Left forelimb (tissue), 1 donor: ENCODE data around the gene CYP26B1.

Experiments used
- DNase-seq: peaks from one replicate; pipeline ENCODE4 v3.0.0-alpha.2; 2018; ENCODE audit warnings: low spot score

The CYP26B1 gene

DNA sequence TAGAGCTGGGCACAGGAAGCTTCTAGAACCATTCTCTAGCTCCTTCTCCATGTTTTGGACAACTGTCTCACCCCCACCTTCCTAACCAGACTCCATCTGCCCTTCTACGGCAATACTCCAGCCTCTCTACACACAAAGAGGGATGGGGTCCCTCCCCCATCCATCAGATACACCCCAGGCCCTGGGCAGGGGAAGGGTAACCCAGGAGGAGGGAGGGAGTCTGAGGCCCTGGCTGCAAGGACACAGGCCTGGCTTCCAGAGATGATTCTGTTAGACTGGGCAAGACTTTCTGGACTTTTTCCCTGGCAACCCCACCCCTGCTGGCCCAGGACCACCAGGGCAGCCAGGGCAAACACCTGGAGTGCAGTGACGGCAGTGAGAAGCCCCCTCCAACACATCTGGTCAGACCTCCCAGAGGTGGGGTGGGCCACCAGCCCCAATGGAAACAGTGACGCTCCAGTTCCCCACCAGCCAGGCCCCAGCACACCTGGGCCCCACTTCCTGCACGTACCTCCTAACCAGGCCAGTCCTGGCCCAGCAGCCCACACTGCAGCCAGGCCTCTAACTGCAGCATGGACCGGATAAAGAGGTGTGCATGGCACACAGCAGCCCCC is 6.5 kb downstream of the CYP26B1 start:
- no peak for DNase-seq

DNA sequence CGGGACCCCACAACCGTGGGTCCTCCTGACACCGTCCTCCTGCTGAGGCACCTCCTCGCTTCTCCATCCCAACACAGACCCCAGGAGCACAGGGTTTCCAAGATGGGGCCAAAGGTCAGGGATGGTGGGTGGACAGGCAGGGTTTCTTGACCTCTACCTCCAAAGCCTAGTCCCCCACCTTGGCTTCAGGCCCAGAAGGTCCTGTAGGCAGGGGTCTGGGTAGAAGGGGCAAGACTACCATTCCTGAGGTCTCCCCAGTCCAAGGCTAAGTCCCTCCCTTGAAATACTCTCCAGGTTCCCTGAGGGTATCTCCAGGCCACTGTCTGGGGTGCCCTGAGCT is 7.1 kb downstream of the CYP26B1 start:
- DNase-seq, result no peak

DNA sequence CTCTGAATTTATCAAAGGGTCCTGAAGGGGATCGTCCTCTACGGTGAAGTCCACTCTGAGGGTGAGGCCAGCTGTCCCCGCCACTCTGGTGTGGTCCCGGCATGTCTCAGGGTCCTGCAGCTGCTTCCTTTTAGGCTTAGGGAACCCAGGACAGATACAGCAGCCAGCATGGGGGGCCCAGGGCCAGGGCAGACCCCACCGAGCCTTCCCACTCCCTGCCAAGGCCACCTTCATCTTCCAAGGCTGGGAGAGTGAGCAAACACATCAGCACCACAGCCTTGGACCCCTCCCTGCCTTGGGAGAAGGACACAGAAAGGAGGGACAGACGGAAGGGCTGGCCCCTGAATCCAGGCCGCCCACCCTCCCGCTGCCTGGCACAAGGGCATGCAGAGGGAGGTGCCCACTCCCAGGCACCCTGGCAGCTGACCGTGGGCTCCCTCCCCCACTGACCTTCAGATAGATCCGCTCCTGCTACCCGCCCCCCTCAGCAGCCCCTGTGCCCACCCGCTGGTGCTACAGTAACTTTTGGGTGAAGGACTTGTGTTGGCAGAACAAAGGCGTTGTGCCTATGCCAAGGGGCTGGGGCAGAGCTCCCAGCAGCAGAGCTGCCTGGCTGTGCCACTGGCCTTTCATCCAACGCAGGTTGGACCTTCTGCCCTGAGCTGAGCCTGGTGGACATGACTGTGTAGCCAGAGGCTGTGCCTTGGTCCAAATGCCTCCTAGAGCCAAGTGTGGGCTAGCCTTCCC is 7.6 kb downstream of the CYP26B1 start:
- no peak for DNase-seq

DNA sequence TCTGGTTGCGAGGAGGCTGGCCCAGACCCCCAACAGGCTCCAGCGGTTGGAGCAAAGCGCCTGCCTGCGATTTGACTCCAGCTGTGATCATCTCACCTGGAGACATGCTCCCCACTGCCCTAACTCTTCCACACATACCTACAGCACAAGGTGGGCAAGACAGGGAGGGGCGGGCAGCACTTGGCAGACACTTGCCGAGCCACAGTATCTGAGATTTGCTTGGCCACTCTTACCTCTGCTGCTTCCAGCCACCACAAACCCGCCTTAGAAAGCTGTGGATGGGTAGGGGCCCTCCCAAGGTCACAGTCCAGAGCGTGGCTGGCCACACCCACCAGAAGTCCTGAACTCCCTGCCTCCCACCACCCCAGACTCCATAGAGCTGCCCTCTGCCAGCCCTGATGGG is 8.2 kb downstream of the CYP26B1 start:
- DNase-seq, result peak; percentile 63

DNA sequence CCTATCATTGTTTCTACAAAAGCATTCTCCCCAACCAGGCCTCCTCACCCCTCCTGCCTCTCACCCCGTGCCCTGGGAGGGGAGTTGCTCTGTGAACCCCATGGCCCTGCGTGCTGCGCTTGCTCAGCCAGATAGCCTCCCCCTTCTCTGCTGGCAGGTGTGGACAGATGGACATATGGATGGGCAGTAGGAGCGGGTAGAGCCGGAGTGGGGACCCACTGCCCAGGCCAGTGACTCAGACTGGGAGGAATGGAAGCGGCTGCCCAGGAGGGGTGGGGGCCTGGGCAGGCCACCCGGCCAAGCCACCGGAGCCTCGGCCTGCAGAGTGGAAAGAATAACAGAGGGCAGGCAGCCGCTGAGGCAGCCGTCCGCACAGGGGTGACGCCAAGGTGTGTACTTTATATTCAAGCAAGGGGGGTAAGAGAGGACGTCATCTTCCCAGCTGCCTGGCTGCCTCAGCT is 8.7 kb downstream of the CYP26B1 start:
- DNase-seq, result peak; percentile 66

DNA sequence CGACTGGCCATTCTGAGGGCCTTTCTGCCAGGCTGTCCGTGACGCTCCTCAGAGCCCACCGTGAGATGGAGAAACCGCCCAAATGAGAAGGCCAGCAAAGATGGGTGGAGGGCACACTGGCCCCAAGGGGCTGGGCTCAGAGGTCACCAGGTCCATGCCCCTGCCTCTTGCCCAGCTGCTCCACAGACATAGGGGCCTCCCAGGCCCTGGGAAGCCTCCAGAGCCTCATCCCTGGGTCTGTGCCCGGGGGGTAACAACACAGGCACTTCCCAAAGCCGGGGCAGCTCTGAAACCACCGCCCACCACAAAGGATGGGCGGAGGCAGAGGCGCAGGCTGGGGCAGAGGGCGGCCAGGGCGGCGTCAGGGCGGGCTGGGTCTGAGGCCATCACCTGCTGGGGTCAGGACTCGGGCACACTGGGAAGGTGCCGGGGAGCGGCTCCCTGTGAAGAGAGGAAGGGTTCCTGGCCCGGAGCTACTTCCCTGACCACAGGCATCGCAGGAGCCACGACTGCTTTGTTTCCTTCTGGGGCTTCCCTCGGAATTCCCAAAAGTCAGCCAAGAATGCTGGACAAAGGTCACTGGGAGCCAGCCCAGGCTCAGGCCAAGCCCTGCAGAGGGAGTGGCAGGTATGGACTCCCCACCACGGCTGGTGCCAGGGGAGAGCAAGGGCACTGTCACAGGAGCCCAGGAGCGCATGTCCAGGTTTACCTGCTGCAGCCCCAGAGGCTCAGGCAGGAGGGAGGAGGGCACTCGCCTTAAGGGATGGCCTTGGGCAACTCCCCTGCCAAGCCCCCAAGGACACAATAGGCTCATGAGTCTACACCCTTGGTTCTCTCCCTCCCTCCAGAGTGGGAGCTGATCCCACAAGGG is 9.4 kb downstream of the CYP26B1 start:
- DNase-seq, result no peak

DNA sequence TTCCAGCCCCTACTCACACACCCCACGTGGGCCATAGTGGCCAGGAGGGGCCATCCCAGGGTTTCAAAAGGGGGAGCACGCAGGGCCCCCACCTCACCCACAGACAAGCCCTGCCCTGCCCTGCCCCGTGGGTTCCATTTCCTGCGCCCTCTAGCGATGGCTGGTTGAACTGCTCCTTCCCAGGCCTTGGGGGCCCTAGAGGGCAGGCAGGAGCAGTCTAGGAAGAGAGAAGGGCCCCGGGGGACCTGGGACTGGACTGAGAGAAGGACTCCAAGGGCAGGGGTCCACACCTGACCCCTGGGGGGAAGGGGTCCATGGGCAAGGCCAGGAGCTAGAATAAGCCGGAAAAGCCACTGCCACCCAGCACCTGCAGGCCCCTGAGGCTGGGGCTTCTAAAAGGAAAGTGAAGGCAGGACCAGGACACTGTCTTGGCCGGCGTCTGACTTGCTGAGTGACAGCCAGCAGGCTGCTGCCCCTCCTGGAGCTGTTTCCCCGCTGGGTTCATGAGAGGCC is 10.1 kb downstream of the CYP26B1 start:
- DNase-seq, result peak; percentile 69

DNA sequence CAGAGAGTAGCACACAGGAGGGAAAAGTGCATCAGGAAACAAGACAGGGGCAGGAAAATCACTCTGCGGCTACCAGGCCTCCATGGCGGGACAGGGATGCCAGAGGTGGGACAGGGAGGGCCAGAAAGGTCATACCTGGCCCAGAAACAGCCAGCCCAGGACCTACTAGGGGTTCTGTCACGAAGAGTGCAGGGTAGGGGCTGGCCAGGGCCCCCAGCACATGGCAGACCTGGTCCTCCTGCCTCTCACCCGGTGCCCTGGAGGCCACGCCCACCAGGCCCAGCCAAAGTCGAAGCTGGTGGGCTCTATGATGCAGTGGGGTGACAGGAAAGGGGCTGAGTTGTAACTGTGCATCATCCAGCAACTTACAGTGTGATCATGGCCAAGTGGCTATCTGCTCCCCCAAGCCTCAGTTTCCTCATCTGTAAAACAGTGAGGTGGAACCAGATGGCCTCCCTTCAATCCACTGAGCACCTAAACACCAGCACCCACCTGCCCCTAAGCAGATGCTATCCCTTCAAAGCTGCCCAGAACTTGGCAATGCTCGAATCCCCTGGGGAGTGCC is 10.6 kb downstream of the CYP26B1 start:
- DNase-seq, result no peak

DNA sequence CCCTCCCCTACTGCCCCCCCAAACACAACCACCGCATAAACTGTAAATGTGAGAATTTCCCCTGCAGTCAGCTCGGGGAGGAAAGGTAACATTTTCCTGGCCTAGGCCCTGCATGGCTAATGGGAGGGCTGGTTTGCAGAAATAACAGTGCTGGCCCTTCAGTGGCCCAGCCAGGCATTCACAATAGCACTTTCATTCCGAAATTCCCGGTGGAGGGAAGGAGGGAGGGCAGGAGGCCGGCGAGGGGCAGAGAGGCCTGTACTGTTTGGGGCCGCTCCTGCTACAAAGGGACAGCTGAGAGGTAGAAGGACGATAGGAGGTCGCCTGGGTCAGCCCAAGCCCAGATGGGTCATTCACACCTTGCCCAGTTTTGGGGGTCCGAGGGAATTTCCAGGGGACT is 11.3 kb downstream of the CYP26B1 start:
- no peak for DNase-seq

DNA sequence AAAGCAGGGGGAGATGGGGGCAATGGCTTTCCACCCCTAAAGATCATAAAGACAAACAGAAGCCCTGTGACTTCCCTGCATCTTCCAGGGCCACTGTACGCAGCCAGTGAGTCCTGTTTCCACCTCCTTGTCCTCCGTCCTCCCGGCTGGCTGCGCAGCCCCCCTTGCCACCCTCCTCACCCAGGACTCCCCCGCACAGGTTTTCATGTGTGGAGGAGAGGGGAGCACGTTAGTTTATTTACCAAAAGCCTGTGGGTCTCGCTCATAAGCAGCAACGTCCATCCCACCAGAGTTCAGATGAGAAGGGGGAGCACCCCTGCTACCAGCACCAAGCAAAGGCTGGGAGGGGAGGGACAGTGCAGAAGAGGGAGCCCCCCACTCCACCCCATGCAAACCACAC is 11.7 kb downstream of the CYP26B1 start:
- no peak for DNase-seq

DNA sequence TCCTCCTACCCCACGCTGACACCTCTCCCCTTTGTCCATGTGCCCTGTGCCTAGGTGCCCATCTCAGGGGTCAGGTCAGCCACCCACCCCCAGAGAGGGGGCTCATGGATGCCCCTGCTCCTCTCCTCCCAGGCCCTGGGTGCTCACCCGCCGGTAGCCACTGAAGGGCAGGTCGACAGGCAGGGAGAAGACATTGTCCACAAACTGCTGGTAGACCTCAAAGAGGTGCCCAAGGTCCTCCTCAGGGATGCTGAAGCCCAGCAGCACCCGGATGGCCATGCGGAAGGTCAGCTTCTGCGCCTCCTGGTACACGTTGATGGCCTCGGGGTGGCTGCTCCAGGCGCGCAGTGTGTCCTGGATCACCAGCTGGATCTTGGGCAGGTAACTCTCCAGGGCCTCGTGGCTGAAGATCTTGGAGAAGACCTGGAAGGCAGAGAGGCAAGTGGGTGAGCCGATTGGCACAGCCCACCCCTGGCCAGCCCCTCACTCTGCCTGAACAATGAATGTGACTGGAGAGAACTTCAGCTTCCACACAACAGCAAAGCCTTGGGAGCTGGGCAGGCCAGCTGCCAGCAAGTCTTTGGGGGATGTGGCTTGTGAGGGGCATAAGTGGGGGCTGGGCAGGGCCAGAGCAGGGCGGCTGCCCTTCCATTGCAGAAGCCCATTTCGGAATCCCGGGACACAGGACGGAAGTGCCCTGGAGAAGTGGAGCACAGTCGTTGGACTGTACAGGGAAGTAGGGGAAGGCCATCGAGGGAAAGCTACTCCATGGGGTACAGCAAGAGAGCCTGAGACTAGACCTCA is 12.5 kb downstream of the CYP26B1 start:
- no peak for DNase-seq

DNA sequence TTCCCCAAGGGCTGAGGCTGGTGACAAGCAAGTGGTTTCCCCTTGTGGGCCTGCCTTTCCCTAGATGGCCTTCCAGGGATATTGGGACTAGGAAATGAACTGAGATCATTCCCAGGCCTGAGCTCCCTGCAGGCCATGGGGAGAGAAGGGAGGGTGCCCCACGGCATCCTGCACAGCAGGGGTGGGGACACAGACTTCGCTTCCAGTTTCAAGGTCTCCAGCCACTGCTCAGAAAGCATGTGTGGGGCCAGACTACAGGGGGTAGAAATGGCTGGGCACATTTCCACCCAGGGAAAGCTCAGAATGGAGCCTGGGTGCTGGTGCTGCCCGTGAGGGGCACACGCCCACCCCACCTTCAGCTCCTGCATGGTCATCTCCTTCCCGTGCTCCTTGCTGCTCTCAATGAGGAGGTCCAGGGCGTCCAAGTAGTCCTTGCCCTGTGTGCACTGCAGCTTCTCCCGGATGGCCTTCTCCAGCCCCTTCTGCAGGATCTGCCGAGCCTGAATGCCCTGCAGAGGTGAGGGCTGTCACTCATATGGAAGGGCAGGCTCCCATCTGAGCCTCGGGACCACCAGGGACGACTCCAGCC is 13.2 kb downstream of the CYP26B1 start:
- no peak for DNase-seq

DNA sequence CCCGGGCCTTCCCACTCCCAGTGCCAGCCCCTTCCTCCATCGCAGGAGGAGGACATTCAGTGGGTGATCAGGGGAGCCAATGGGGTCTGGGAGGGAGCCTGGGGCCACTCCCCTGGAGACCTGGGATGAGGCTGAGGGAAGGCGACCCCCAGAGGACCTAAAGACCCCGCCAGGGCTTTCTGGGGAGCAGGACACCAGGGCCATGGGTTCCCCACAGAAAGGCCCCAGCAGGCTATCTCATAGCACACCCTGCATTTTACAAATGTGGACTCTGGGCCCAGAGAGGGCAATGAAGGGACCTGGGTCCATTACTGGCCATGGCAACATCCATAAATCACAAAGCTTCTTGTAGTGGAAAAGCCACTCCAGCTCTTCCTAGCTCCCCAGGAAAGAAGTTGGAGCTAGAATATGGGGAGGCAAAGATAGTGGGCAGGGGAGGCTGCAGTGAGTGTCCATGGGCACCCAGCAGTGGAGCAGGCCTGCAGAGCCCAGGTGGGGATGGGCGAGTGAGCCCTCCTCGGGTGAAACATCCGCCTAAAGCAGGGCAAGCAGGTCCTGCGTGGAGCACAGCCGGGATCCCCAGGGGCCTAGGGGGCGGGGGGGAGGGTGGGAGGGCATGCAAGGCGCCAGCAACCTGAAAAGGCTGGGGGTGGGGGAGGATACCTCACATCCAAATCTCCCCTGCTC is 13.8 kb downstream of the CYP26B1 start:
- no peak for DNase-seq

DNA sequence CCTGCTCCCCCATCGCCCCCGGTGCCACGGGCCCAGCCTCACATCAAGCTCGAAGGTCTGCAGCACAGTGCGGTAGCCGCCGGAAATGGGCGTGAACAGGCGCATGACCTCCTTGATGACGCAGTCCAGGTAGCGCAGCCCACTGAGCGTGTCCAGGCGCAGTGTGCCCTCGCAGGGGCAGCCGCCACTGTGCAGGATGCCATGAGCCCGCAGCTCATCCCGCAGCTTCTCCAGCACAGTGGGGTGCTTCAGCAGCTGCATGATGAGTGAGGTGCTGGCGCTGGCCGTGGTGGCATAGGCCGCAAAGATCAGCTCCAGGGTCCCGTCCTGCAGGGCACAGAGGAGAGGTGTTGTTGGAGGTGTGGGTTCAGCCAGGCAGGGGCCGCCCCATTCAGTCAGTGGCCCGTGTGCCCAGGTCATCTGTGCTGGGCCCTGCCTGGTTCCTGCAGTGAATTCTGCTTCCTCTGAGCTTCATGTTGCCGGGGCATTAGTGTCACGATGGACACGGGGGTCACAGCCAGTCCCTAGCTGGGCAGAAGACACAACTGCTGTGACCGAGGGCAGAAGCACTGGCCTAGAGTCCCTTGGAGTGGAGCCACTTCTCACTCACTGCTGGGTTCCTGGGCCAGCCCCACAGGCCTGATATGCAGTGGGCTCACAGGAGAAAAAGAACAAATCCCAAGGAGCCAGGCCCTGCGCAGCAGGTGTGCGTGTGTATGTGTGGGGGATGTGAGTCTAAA is 14.5 kb downstream of the CYP26B1 start:
- no peak for DNase-seq

DNA sequence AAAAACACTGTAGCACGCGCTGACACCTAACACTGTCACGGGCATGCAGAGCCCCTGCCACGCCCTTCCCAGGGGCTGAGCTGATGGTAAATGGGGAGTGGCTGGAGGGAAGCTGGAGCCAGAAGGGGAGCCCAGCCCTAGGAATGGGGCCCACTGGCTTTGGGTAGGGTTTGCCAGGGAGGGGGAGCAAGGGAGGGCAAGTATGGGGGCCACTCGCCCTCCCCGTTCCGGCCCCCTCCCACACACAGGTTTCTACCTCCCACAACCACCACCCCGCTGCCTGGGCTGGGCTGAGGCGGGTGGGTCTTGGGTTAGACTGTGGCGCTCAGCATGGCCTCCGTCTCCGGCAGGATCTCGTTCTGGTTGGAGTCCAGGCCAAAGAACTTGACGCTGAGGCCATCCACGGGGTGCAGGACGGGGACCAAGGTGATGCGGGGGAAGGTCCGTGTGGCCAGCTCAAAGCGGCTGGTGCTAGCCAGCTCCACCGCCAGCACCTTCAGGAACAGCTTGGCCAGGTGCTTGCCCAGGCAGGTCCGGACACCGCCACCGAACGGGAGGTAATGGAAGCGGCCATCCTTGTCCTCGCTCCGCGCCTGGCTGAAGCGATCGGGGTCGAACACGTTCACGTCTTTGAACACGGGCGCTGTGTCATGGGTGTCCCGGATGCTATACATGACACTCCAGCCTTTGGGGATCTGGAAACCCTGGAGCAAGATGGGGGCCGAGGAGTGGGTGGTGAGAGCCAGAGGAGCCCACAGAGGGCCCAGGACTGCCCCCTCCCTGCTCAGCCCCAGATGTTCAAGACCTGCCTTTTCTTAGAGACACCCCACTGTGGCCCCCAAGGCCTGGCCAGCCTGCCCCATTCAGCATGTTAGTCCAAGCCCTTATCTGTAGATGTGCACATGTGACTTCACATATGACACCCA is 15.5 kb downstream of the CYP26B1 start:
- DNase-seq, result no peak

DNA sequence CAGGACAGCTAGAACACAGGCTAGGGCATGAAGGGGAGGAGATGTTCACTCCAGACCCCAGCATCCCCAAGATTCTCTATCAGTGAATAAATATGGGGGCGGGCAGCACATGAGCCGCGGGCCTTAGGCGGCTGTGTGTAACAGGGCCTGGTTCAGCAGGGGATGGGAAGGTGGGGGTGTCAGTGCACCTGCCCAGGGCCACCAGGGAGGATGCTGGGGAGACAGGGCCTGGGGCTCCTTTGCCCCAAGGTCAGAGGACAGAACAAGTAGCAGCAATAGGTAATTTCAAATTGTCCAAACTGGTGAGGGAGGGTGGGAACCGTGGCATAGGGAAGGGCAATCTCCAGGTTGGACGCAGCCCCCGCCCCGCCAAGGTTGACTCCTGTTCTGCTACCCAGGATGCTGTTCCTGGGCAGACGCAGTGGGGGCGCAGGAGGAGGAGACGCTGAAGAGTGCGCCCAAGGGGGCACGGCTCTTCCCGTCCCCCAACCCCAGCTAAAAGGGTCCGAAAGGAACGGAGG is 16.2 kb downstream of the CYP26B1 start:
- DNase-seq, result no peak

DNA sequence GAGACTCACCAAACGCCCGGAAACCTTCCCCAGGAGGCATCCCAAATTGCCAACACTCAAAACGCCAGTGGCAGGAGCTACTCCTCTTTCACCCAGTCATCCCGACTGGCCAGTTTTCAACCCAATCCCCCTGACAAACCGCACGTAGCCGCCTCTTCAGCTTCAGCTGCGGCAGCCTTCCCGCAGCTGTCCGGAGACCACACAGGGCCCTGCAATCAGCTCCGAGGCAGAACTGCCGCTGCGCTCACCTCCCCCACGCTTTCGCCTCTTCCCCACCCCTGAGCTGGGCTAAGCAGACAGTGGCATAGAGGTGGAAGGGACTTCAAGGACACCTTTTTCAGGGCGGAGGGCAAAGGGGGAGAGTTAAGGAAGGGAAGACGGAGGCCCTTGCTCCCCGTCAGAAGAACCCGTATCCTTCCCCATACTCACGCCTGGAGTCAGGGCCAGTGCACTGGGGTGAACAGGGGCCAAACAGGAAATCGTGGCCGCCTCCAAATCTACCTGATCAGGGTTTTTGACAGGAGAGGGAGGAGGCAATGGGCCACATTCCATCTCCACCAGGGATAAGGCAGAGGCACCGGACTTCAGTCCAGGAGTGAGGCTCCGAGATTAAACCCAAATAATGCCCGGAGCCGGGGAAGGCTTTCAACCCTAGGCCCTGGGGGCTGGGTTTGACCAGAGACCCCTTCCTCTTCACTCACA is 16.9 kb downstream of the CYP26B1 start:
- DNase-seq, result peak; percentile 67
